Right cardiac atrium (tissue), 5 donors: ENCODE results near the gene ZNF8. TPM values are rescaled to one million over a fixed set of nuclear protein-coding genes. Genes with fewer than 3 reads are reported as not detected.
"Not testable (repeated sequence)": the region's sequence is repeated elsewhere in the genome, so short reads cannot be mapped to it uniquely, and the experiment has no call there.

Experiments
- ATAC-seq, 2 donors: fragments of 200-7000 bp; cut with Tn5 transposase; one replicate each; pipeline versions ENCODE4 v1.8.0 to v1.9.1; 2020; ENCODE audit warnings: moderate library complexity in 2 of 2, mild to moderate bottlenecking in 1 of 2
- DNase-seq, 3 donors: peaks; one replicate each; pipeline ENCODE4 v3.0.0-alpha.2; 2020
- H3K27ac ChIP-seq: one replicate; pipeline ENCODE4 v1.5.1; 2013; ENCODE audit warnings: mild to moderate bottlenecking, low read length, control low read depth, moderate library complexity
- H3K27me3 ChIP-seq: one replicate; pipeline ENCODE4 v1.6.1; 2013; ENCODE audit not compliant: control insufficient read depth, insufficient read depth
- H3K4me1 ChIP-seq: one replicate; pipeline ENCODE4 v1.6.1; 2013; ENCODE audit warnings: low read length; ENCODE audit not compliant: control insufficient read depth, insufficient read depth
- H3K4me3 ChIP-seq: one replicate; pipeline ENCODE4 v1.5.1; 2013; ENCODE audit warnings: low read length, control low read depth
- H3K9me3 ChIP-seq: one replicate; pipeline ENCODE4 v1.6.1; 2013; ENCODE audit warnings: low read length; ENCODE audit not compliant: control insufficient read depth
- WGBS: extraction: QIAGEN DNeasy Blood & Tissue Kit; methylation state at CpG from one replicate; pipeline ENCODE4 v1.1.7; 2013; 5-methylcytosine and 5-hydroxymethylcytosine counted together
- intact Hi-C, 4 donors: fragments of 100-400 bp; cut with DNase I; formaldehyde crosslinking; loops; one replicate each; pipeline versions ENCODE4 v1.11.0 to v1.14.0; 2022 to 2023
- polyA plus RNA-seq: library from polyadenylated mRNA; stranded (reverse); fragments of 200-250 nt; gene quantifications from one replicate; pipeline ENCODE4 v1.2.3, GENCODE V29; 2013
- total RNA-seq, 4 donors: library from RNA; stranded (reverse); fragmentation: NEBNext Ultra II Directional; extraction: Animal tissue kit (Norgen Biotek cat#: 25700); gene quantifications; one replicate each; pipeline ENCODE4 v1.2.1, GENCODE V29; 2021
- donor health status: healthy with polysubstance abuse.
- donor health status: DM: no; HTN: yes; CAD: no.
- donor health status: DM: no; HTN: no; CAD: no.
- donor health status: DM: no; HTN: yes; CAD: no; lungs with severe emphysema.
- donor health status: DM: yes; HTN: yes; CAD: no.

The ZNF8 gene
- total and polyA plus RNA-seq, 5 donors: 3.1 to 6.7 (median 5.4) TPM

- DNase-seq (no peak), ATAC-seq (no peak)
- H3K4me1 ChIP-seq: no peaks in the 10 kb centered on the region
- intact Hi-C loops: no loop called here
- no peak overlapping the region for H3K4me3 ChIP-seq
- no peaks in the 10 kb centered on the region for H3K9me3 ChIP-seq
- no peaks in the 10 kb centered on the region for H3K27me3 ChIP-seq
- no peak overlapping the region for H3K27ac ChIP-seq
- 98% methylated on average over 1 of the region's 1 CpG for WGBS
Observed at GRCh38 chr19:58336216-58336615, 57.5 kb downstream of the ZNF8 start.

GRCh38 chr19:58336820-58337219 is 58.1 kb downstream of the ZNF8 start:
- no peaks in the 10 kb centered on the region for H3K27me3 ChIP-seq
- intact Hi-C loops: no loop called here

GRCh38 chr19:58338336-58338735 is 59.6 kb downstream of the ZNF8 start:
- Histone ChIP-seq H3K27me3 (no peaks in the 10 kb centered on the region), H3K4me3 (no peak overlapping the region), H3K4me1 (no peaks in the 10 kb centered on the region), H3K27ac (no peak overlapping the region), H3K9me3 (no peaks in the 10 kb centered on the region)
- 99% methylated on average over 11 of the region's 11 CpGs for WGBS
- no peak for DNase-seq
- no peak for ATAC-seq
- intact Hi-C loops: no loop called here

More at GRCh38 chr19:58336820-58337219, 58.1 kb downstream of the ZNF8 start:
- Histone ChIP-seq H3K9me3 (no peaks in the 10 kb centered on the region), H3K4me1 (no peaks in the 10 kb centered on the region), H3K27ac (no peak overlapping the region), H3K4me3 (no peak overlapping the region)
- no peak for DNase-seq
- no peak for ATAC-seq
- WGBS: 97% methylated on average over 4 of the region's 4 CpGs

GRCh38 chr19:58338825-58339558 is 60.2 kb downstream of the ZNF8 start:
- ATAC-seq (peak in 1 of 2 donors; percentile 26), DNase-seq (peak in 1 of 3 donors; percentile 37)
- Histone ChIP-seq H3K27ac (no peak overlapping the region), H3K4me3 (no peak overlapping the region), H3K9me3 (no peaks in the 10 kb centered on the region), H3K4me1 (no peaks in the 10 kb centered on the region), H3K27me3 (no peaks in the 10 kb centered on the region)
- WGBS: 76% methylated on average over 30 of the region's 30 CpGs
- intact Hi-C loops: no loop called here

- H3K27me3 ChIP-seq: no peaks in the 10 kb centered on the region
- no peaks in the 10 kb centered on the region for H3K9me3 ChIP-seq
- H3K27ac ChIP-seq: no peak overlapping the region
- intact Hi-C loops: no loop called here
- no peak overlapping the region for H3K4me3 ChIP-seq
- H3K4me1 ChIP-seq: no peaks in the 10 kb centered on the region
- DNase-seq (no peak), ATAC-seq (no peak)
- 70% methylated on average over 5 of the region's 5 CpGs for WGBS
Observed at GRCh38 chr19:58345558-58345957, 66.8 kb downstream of the ZNF8 start.

- Histone ChIP-seq H3K27ac (peak overlapping the region; percentile 1), H3K4me3 (peak overlapping the region; percentile 33), H3K27me3 (no peaks in the 10 kb centered on the region), H3K9me3 (no peaks in the 10 kb centered on the region), H3K4me1 (no peaks in the 10 kb centered on the region)
- WGBS: 2% methylated on average over 82 of the region's 82 CpGs
- intact Hi-C loops: no loop called here
- DNase-seq (peak; percentile 59 to 86 (median 85)), ATAC-seq (peak; percentile 94 to 95)
Observed at GRCh38 chr19:58346961-58347929, 68.5 kb downstream of the ZNF8 start.

- WGBS: 36% methylated on average over 12 of the region's 12 CpGs
- ATAC-seq, H3K27me3 ChIP-seq, H3K9me3 ChIP-seq, intact Hi-C loops, H3K4me1 ChIP-seq, H3K27ac ChIP-seq: not testable (repeated sequence)
- DNase-seq: peak in 2 of 3 donors; percentile 18 to 47
- peak overlapping the region; percentile 33 for H3K4me3 ChIP-seq
Observed at GRCh38 chr19:58348080-58348479, 69.3 kb downstream of the ZNF8 start.

GRCh38 chr19:58349590-58349989 is 70.8 kb downstream of the ZNF8 start:
- H3K27ac ChIP-seq: no peak overlapping the region
- 39% methylated on average over 8 of the region's 8 CpGs for WGBS
- no peaks in the 10 kb centered on the region for H3K9me3 ChIP-seq
- intact Hi-C loops: no loop called here
- H3K4me3 ChIP-seq: no peak overlapping the region
- no peak for ATAC-seq
- no peaks in the 10 kb centered on the region for H3K27me3 ChIP-seq
- H3K4me1 ChIP-seq: no peaks in the 10 kb centered on the region
- no peak for DNase-seq

- intact Hi-C loops: no loop called here
- Histone ChIP-seq H3K4me1 (no peaks in the 10 kb centered on the region), H3K27me3 (no peaks in the 10 kb centered on the region), H3K27ac (no peak overlapping the region), H3K4me3 (no peak overlapping the region), H3K9me3 (no peaks in the 10 kb centered on the region)
- no peak for ATAC-seq
- peak in 2 of 3 donors; percentile 56 to 57 for DNase-seq
- WGBS: 15% methylated on average over 84 of the region's 84 CpGs
Observed at GRCh38 chr19:58350001-58350861, 71.5 kb downstream of the ZNF8 start.

GRCh38 chr19:58350871-58351557 is 72.3 kb downstream of the ZNF8 start:
- Histone ChIP-seq H3K27ac (no peak overlapping the region), H3K4me1 (no peaks in the 10 kb centered on the region), H3K9me3 (no peaks in the 10 kb centered on the region), H3K27me3 (no peaks in the 10 kb centered on the region), H3K4me3 (no peak overlapping the region)
- WGBS: 59% methylated on average over 34 of the region's 34 CpGs
- no peak for ATAC-seq
- intact Hi-C loops: no loop called here
- DNase-seq: peak in 2 of 3 donors; percentile 38 to 41
